Keratinocyte (primary cell): ENCODE data around the gene LGR6. TPM values are rescaled to one million over a fixed set of nuclear protein-coding genes. Genes with fewer than 3 reads are reported as not detected.

ENCODE experiments used
- DNase-seq: peaks from one replicate; pipeline ENCODE4 v3.0.0-alpha.2; 2011; ENCODE audit warnings: low read depth, missing footprints, low spot score
- FAIRE-seq: peaks from 2 replicates; lab custom pipeline; 2011; peaks lifted over from hg19 to GRCh38; lab: Jason Lieb, UNC
- H2AFZ ChIP-seq: 2 replicates; pipeline ENCODE4 v1.6.0; 2012; ENCODE audit warnings: low read length, control low read depth, inconsistent platforms; ENCODE audit not compliant: control insufficient read depth
- H3K27ac ChIP-seq: 2 replicates; pipeline ENCODE4 v1.5.1; 2011; ENCODE audit warnings: low read length; ENCODE audit not compliant: control insufficient read depth, insufficient read depth
- H3K27me3 ChIP-seq: 3 replicates; pipeline ENCODE4 v1.6.0; 2011; ENCODE audit warnings: low read length; ENCODE audit not compliant: control insufficient read depth, insufficient read depth; ENCODE audit errors: extremely low read depth
- H3K36me3 ChIP-seq, 2 experiments: 2 replicates in 1 of 2; 3 replicates in 1 of 2; pipeline ENCODE4 v1.5.1; 2011; ENCODE audit warnings: low read length in 2 of 2, mild to moderate bottlenecking in 1 of 2; ENCODE audit not compliant: control insufficient read depth in 2 of 2, insufficient read depth in 2 of 2; ENCODE audit errors: extremely low read depth in 1 of 2
- H3K4me1 ChIP-seq: 3 replicates; pipeline ENCODE4 v1.5.1; 2011; ENCODE audit warnings: low read length; ENCODE audit not compliant: control insufficient read depth, insufficient read depth; ENCODE audit errors: extremely low read depth
- H3K4me2 ChIP-seq: 3 replicates; pipeline ENCODE4 v1.6.0; 2011; ENCODE audit warnings: low read depth, low read length; ENCODE audit not compliant: control insufficient read depth, insufficient read depth; ENCODE audit errors: extremely low read depth
- H3K4me3 ChIP-seq, 3 experiments: fragments of 200-600 bp in 1 of 3; sonication (generic) in 1 of 3; 2 replicates in 2 of 3; 3 replicates in 1 of 3; pipeline ENCODE4 v1.5.1; 2011 to 2016; ENCODE audit warnings: low read length in 3 of 3, mild to moderate bottlenecking in 3 of 3, control low read depth in 2 of 3, inconsistent platforms in 1 of 3, low read depth in 1 of 3, mixed read lengths in 1 of 3, mixed run types in 1 of 3, moderate library complexity in 1 of 3; ENCODE audit not compliant: control insufficient read depth in 2 of 3, insufficient read depth in 2 of 3; ENCODE audit errors: extremely low read depth in 1 of 3
- H3K79me2 ChIP-seq: 2 replicates; pipeline ENCODE4 v1.6.0; 2012; ENCODE audit warnings: low read length; ENCODE audit not compliant: control insufficient read depth, insufficient read depth
- H3K9ac ChIP-seq: 3 replicates; pipeline ENCODE4 v1.6.0; 2011; ENCODE audit warnings: low read length; ENCODE audit not compliant: control insufficient read depth, insufficient read depth; ENCODE audit errors: extremely low read depth
- H3K9me1 ChIP-seq: 3 replicates; pipeline ENCODE4 v1.6.0; 2011; ENCODE audit warnings: low read length; ENCODE audit not compliant: control insufficient read depth, insufficient read depth; ENCODE audit errors: extremely low read depth
- H3K9me3 ChIP-seq: 2 replicates; pipeline ENCODE4 v1.5.1; 2012; ENCODE audit warnings: low read depth, low read length; ENCODE audit not compliant: control insufficient read depth
- H4K20me1 ChIP-seq: 3 replicates; pipeline ENCODE4 v1.6.0; 2011; ENCODE audit warnings: low read length; ENCODE audit not compliant: control insufficient read depth, insufficient read depth; ENCODE audit errors: extremely low read depth
- CTCF ChIP-seq, 3 experiments: IDR thresholded peaks in 1 of 3; conservative IDR thresholded peaks in 1 of 3; optimal IDR thresholded peaks in 1 of 3; 2 replicates in 2 of 3; 3 replicates in 1 of 3; pipeline versions ENCODE3 to v1.5.1; 2011; ENCODE audit warnings: low read length in 3 of 3, mild to moderate bottlenecking in 3 of 3, moderate library complexity in 2 of 3, control low read depth in 1 of 3, inconsistent platforms in 1 of 3; ENCODE audit not compliant: insufficient read depth in 2 of 3; ENCODE audit errors: extremely low read depth in 1 of 3
- EZH2 ChIP-seq: IDR thresholded peaks from one replicate; pipeline ENCODE4 v1.6.1; 2012; ENCODE audit warnings: inconsistent platforms, mild to moderate bottlenecking, low read length, moderate library complexity
- dilution Hi-C: fragments of 300-500 bp; cut with MboI; formaldehyde crosslinking; loops from one replicate; pipeline ENCODE4 v1.7.0; 2020; ENCODE audit warnings: low sequenced_read_pairs; ENCODE audit not compliant: extremely low pct_ligation_motif_present
- polyA plus RNA-seq, 5 experiments: library from polyadenylated mRNA; depleted of rRNA in 3 of 5; stranded (reverse) in 3 of 5; stranded (forward) in 1 of 5; unstranded in 1 of 5; fragments of >200 nt; gene quantifications; 1 replicate in 1 of 5; 2 replicates in 3 of 5; 3 replicates in 1 of 5; pipeline versions ENCODE4 v1.2.1 to v1.2.3, GENCODE V29; 2011 to 2012; ENCODE audit warnings: missing spikeins in 2 of 5, low read depth in 1 of 5, low replicate concordance in 1 of 5

The LGR6 gene
- polyA plus RNA-seq, 1 donor (not counting 4 experiments of a cell fraction or from before 2014, with no cell fraction given), result 0.42 TPM

GRCh38 chr1:202184750-202185460, 8.7 kb upstream of the LGR6 start:
- Histone ChIP-seq H3K36me3 (no peaks in the 10 kb centered on the region), H3K27ac (no peak overlapping the region), H2AFZ (peak overlapping the region; percentile 38), H4K20me1 (no peaks in the 10 kb centered on the region), H3K9ac (no peak overlapping the region), H3K4me1 (no peaks in the 10 kb centered on the region), H3K79me2 (no peaks in the 10 kb centered on the region), H3K9me1 (no peaks in the 10 kb centered on the region), H3K27me3 (peaks cover 36% of the 10 kb centered on the region), H3K4me2 (peak overlapping the region; percentile 4), H3K4me3 (no peak overlapping the region), H3K9me3 (no peaks in the 10 kb centered on the region)
- peak; percentile 55 for DNase-seq
- TF ChIP-seq EZH2 (no peak), CTCF (optimal IDR thresholded peaks at IDR 0.05 in 1 of 3, IDR thresholded peaks at IDR 0.05 in 1 of 3, conservative IDR thresholded peaks at IDR 0.05 in 1 of 3; ENCODE audit: extremely low read depth in 1 of 3, insufficient read depth in 2 of 3, low read length in 3 of 3) (peak; percentile 81 to 96 (median 92))
- FAIRE-seq, result peak; percentile 73
- dilution Hi-C loops, result no loop called here

- Histone ChIP-seq H3K9me1 (no peaks in the 10 kb centered on the region), H3K4me2 (no peak overlapping the region), H3K79me2 (no peaks in the 10 kb centered on the region), H3K27me3 (peaks cover 29% of the 10 kb centered on the region), H3K9me3 (no peaks in the 10 kb centered on the region), H3K36me3 (no peaks in the 10 kb centered on the region), H3K4me3 (no peak overlapping the region), H2AFZ (no peak overlapping the region), H3K4me1 (no peaks in the 10 kb centered on the region), H4K20me1 (no peaks in the 10 kb centered on the region), H3K9ac (no peak overlapping the region), H3K27ac (no peak overlapping the region)
- FAIRE-seq (no peak), DNase-seq (no peak)
- dilution Hi-C loops, result no loop called here
- no peak for TF ChIP-seq CTCF (optimal IDR thresholded peaks at IDR 0.05 in 1 of 3, IDR thresholded peaks at IDR 0.05 in 1 of 3, conservative IDR thresholded peaks at IDR 0.05 in 1 of 3; ENCODE audit: extremely low read depth in 1 of 3, insufficient read depth in 2 of 3, low read length in 3 of 3)
- no peak for TF ChIP-seq EZH2
These were observed 7.3 kb upstream of the LGR6 start for GRCh38 chr1:202186327-202186726.
